ENCODE results near the gene RFTN1.

DNA sequence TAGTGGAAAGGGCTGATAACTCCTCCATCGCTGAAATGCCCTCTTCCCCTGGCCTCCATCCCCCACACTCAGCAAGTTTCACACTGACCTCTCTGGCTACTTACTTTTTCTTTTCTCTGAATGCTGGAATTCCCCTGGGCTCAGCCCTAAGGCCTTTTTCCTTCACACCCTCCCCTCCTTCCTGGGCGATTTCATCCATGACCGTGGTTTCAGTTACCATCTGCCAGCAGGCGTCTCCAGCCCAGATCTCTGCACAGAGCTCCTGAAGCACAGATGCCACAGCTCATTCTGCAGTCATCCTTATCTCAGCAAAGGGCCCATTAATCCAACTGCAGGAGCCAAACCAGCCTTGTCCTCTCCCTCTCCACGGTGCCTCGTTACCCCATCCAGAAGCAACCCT, 114.0 kb downstream of the RFTN1 start:
- TF ChIP-seq, protein P1, sequence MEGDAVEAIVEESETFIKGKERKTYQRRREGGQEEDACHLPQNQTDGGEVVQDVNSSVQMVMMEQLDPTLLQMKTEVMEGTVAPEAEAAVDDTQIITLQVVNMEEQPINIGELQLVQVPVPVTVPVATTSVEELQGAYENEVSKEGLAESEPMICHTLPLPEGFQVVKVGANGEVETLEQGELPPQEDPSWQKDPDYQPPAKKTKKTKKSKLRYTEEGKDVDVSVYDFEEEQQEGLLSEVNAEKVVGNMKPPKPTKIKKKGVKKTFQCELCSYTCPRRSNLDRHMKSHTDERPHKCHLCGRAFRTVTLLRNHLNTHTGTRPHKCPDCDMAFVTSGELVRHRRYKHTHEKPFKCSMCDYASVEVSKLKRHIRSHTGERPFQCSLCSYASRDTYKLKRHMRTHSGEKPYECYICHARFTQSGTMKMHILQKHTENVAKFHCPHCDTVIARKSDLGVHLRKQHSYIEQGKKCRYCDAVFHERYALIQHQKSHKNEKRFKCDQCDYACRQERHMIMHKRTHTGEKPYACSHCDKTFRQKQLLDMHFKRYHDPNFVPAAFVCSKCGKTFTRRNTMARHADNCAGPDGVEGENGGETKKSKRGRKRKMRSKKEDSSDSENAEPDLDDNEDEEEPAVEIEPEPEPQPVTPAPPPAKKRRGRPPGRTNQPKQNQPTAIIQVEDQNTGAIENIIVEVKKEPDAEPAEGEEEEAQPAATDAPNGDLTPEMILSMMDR (IDR thresholded peaks at IDR 0.05; ENCODE audit: control extremely low read depth in 1 of 3, insufficient read depth in 1 of 3, low read depth in 1 of 3, low read length in 3 of 3) = no peak
- TF ChIP-seq EZH2 (IDR thresholded peaks at IDR 0.05; ENCODE audit: low read depth, low read length, severe bottlenecking) (no peak), SIN3A (conservative IDR thresholded peaks at IDR 0.05 in 1 of 2, IDR thresholded peaks at IDR 0.05 in 1 of 2; ENCODE audit: low read depth in 1 of 2, low read length in 2 of 2) (no peak)

All from H1 (cell line).